Measurements from ENCODE around the gene AIFM3. TPM values are rescaled to one million over a fixed set of nuclear protein-coding genes. Genes with fewer than 3 reads are reported as not detected.

AIFM3 gene
- total and polyA plus RNA-seq, 2 donors (not counting 3 experiments of a cell fraction or from before 2014, with no cell fraction given): 0.15 TPM; not detected in 1

DNA sequence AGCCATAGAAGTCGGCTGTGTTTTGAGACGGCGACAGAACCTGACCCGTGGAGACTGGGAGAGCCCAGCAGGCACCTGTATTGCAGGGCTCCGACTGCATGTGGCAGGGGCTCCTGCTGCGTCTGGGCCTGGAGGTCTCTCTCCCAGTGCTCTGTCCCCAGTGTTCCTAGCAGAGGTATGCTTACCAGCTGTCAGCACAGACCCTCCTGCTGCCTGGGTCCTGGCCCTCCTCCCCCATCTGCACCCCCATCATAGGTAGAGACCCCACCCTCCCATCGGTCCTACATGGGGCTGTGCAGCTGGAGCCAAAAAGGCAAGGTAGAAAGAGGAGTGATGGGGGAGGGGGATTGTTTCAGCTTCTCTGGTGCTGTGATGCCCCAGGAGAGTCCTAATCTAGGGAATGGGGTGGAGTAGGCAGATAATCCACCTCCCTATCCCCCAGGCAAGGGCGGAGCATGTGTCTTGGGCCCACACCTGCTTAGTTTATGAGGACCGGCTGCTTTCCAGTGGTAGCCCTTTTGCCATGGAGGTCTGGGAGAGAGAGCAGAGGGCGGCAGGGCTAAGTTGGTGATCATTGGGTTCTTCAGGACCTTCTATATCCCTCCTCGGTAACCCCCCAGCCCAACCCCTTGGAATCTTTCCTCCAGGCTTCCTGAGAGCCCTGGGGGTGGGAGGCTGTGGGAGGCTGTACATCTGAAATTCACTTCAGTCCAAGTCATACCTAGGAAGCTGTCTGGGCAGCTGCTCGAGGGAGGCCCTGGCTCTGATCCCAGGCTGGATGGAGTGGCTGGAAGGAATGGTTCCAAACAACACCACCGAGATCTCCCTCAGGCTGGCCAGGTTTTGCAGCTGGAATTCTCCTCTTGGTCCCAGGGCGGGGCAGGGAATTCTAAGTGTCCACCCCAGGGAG is 60.0 kb downstream of the AIFM3 start:
- ChIA-PET CTCF (no interaction called here), POLR2A (no interaction called here)
- Histone ChIP-seq H3K9me3 (replicated peaks; ENCODE audit: control insufficient read depth, insufficient read depth, low read length) (no peaks in the 10 kb centered on the region), H3K4me2 (ENCODE audit: insufficient read depth, low read length) (no peak overlapping the region), H3K79me2 (ENCODE audit: control insufficient read depth, insufficient read depth, low read length) (no peaks in the 10 kb centered on the region), H3K9me1 (replicated peaks; ENCODE audit: control insufficient read depth, extremely low read depth, insufficient read depth, low read length) (no peaks in the 10 kb centered on the region), H3K27me3 (ENCODE audit: control insufficient read depth in 2 of 2, insufficient read depth in 2 of 2, low read length in 2 of 2) (peaks cover 6 to 8% of the 10 kb centered on the region in 2 experiments), H4K20me1 (replicated peaks; ENCODE audit: control insufficient read depth, extremely low read depth, insufficient read depth, low read length) (no peaks in the 10 kb centered on the region), H3K9ac (replicated peaks; ENCODE audit: extremely low read depth, insufficient read depth, low read length) (no peak overlapping the region), H3K4me1 (ENCODE audit: control insufficient read depth, extremely low read depth, insufficient read depth, low read length) (no peaks in the 10 kb centered on the region), H3K4me3 (replicated peaks in 1 of 3; ENCODE audit: insufficient read depth in 1 of 3, low read depth in 1 of 3, low read length in 3 of 3) (no peak overlapping the region), H3K27ac (ENCODE audit: insufficient read depth, low read depth, low read length) (no peak overlapping the region), H3K36me3 (ENCODE audit: control insufficient read depth in 2 of 2, extremely low read depth in 1 of 2, insufficient read depth in 2 of 2, low read length in 2 of 2) (no peaks in the 10 kb centered on the region), H2AFZ (ENCODE audit: low read depth, low read length) (no peak overlapping the region)
- DNase-seq (ENCODE audit: low read depth, low spot score) (no peak), FAIRE-seq (no peak)
- dilution Hi-C loops (cut with MboI; ENCODE audit: extremely low pct_ligation_motif_present, low sequenced_read_pairs): no loop called here
- intact Hi-C loops (cut with micrococcal nuclease): no loop called here
- TF ChIP-seq MYC (IDR thresholded peaks at IDR 0.05; ENCODE audit: low read depth, low read length): no peak
- BruUV-seq (replicated peaks): no TSS peak

DNA sequence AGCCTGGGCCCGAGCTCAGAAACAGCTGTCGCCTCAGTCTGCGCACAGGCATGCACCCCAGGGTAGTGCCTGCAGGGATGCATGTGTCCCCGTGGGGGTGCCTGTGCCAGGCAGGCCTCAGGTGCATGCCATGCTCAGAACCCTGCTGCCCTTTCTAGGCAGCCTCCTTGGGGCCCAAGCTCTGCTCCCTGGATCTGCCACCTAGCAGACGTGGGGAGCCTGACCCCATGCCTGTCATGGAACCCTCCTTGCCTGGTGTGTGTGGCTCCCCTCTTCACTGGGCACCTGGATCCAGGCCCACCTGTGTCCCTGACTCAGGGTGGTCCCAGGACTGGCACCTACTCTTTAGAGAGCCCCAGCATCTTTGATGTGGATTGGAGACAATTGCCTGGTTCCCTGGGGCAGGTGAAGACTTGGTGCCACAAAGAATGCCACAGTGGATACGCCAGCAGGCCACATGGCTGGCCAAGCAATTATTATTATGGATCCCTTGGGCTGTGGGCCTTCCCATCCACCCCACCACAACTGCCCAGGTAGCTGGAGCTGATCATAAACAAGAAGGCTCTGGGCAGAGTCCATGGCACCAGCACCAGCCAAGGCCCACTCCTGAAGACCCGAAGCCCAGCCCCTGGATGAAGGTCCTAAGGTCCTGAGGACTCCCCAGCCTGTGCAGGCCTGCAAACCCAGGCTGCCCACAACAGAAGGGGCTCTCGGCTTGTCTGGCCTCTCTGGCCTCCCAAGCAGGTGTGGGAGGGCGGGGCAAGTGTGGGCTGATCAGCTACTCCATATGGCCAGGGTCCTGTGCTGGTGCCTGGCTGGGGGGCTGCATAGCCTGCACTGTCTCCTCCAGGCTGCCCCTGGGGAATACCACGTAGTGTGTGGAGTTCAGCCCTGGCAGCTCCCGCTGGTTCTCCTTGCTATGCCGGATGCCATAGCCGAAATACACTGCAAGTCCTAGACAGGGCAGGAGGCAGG is 61.5 kb downstream of the AIFM3 start:
- no peaks in the 10 kb centered on the region for H3K9me3 ChIP-seq (replicated peaks; ENCODE audit: control insufficient read depth, insufficient read depth, low read length)
- H3K4me1 ChIP-seq (ENCODE audit: control insufficient read depth, extremely low read depth, insufficient read depth, low read length): no peaks in the 10 kb centered on the region
- intact Hi-C loops (cut with micrococcal nuclease): no loop called here
- TF ChIP-seq POLR2A (IDR thresholded peaks at IDR 0.05; ENCODE audit: low read depth, low read length): no peak
- TF ChIP-seq GATA2 (IDR thresholded peaks at IDR 0.05; ENCODE audit: insufficient read depth, insufficient read length, low read depth, low read length): no peak
- TF ChIP-seq, protein P1, sequence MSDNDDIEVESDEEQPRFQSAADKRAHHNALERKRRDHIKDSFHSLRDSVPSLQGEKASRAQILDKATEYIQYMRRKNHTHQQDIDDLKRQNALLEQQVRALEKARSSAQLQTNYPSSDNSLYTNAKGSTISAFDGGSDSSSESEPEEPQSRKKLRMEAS (IDR thresholded peaks at IDR 0.05; ENCODE audit: insufficient read depth, insufficient read length): no peak
- no peak for TF ChIP-seq JUN (IDR thresholded peaks at IDR 0.05; ENCODE audit: borderline replicate concordance, insufficient read depth, insufficient read length, low read depth)
- TF ChIP-seq EZH2 (IDR thresholded peaks at IDR 0.05; ENCODE audit: borderline replicate concordance, low read depth, low read length, severe bottlenecking): no peak
- TF ChIP-seq, protein P2, sequence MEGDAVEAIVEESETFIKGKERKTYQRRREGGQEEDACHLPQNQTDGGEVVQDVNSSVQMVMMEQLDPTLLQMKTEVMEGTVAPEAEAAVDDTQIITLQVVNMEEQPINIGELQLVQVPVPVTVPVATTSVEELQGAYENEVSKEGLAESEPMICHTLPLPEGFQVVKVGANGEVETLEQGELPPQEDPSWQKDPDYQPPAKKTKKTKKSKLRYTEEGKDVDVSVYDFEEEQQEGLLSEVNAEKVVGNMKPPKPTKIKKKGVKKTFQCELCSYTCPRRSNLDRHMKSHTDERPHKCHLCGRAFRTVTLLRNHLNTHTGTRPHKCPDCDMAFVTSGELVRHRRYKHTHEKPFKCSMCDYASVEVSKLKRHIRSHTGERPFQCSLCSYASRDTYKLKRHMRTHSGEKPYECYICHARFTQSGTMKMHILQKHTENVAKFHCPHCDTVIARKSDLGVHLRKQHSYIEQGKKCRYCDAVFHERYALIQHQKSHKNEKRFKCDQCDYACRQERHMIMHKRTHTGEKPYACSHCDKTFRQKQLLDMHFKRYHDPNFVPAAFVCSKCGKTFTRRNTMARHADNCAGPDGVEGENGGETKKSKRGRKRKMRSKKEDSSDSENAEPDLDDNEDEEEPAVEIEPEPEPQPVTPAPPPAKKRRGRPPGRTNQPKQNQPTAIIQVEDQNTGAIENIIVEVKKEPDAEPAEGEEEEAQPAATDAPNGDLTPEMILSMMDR (IDR thresholded peaks at IDR 0.05; ENCODE audit: extremely low read depth in 1 of 2, insufficient read depth in 1 of 2, low read depth in 1 of 2, low read length in 2 of 2): no peak
- no peak for TF ChIP-seq FOS (IDR thresholded peaks at IDR 0.05; ENCODE audit: borderline replicate concordance, insufficient read depth, low read length)
- H3K9me1 ChIP-seq (replicated peaks; ENCODE audit: control insufficient read depth, extremely low read depth, insufficient read depth, low read length): no peaks in the 10 kb centered on the region
- POLR2A ChIA-PET: no interaction called here
- H3K27ac ChIP-seq (ENCODE audit: insufficient read depth, low read depth, low read length): no peak overlapping the region
- no peaks in the 10 kb centered on the region for H4K20me1 ChIP-seq (replicated peaks; ENCODE audit: control insufficient read depth, extremely low read depth, insufficient read depth, low read length)
- peaks cover 19 to 23% of the 10 kb centered on the region in 2 experiments for H3K27me3 ChIP-seq (ENCODE audit: control insufficient read depth in 2 of 2, insufficient read depth in 2 of 2, low read length in 2 of 2)
- dilution Hi-C loops (cut with MboI; ENCODE audit: extremely low pct_ligation_motif_present, low sequenced_read_pairs): no loop called here
- H3K4me3 ChIP-seq (replicated peaks in 1 of 3; ENCODE audit: insufficient read depth in 1 of 3, low read depth in 1 of 3, low read length in 3 of 3): no peak overlapping the region
- H3K79me2 ChIP-seq (ENCODE audit: control insufficient read depth, insufficient read depth, low read length): no peaks in the 10 kb centered on the region
- DNase-seq (ENCODE audit: low read depth, low spot score): no peak
- no peak overlapping the region for H3K4me2 ChIP-seq (ENCODE audit: insufficient read depth, low read length)
- H2AFZ ChIP-seq (ENCODE audit: low read depth, low read length): no peak overlapping the region
- CTCF ChIA-PET: no interaction called here
- no peak for FAIRE-seq
- H3K9ac ChIP-seq (replicated peaks; ENCODE audit: extremely low read depth, insufficient read depth, low read length): no peak overlapping the region
- no peaks in the 10 kb centered on the region for H3K36me3 ChIP-seq (ENCODE audit: control insufficient read depth in 2 of 2, extremely low read depth in 1 of 2, insufficient read depth in 2 of 2, low read length in 2 of 2)
- no TSS peak for BruUV-seq (replicated peaks)

All from endothelial cell of umbilical vein (primary cell).